Measurements from ENCODE around the gene TNS3. TPM values are rescaled to one million over a fixed set of nuclear protein-coding genes. Genes with fewer than 3 reads are reported as not detected.

Gene TNS3
- total RNA-seq, 1 experiment from 2014 or later, result 9.5 TPM

DNA sequence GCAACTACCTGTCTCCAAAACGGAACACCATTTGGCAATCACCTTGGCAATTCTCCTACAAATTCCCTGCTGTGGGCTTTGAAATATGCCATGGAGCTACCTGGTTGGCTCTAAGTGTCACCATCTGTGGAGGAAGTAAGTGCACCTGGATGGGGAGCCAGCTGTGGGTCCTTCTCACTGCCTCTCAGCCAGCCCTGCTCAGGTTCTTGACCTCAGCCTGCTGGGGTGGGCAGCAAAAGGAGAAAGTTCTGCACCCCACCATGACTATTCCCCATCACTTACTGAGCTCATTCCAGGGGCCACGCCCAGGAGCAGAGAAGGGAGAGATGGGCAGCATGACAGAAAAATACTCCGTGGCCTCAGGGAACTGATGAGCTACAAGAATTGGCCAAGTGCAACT is 158.7 kb downstream of the TNS3 start:
- Histone ChIP-seq H3K27me3 (ENCODE audit: insufficient read depth, low read length) (no peaks in the 10 kb centered on the region), H4K20me1 (ENCODE audit: control insufficient read depth, insufficient read depth, insufficient read length) (no peaks in the 10 kb centered on the region), H2AFZ (ENCODE audit: low read length) (no peak overlapping the region), H4K8ac (replicated peaks; ENCODE audit: insufficient read length, low read depth, low read length) (no peak overlapping the region), H3K79me2 (ENCODE audit: insufficient read depth, low read length) (no peaks in the 10 kb centered on the region), H3T11ph (ENCODE audit: low read length) (no peak overlapping the region), H3K9me3 (ENCODE audit: control insufficient read depth, low read depth, low read length) (no peaks in the 10 kb centered on the region), H2BK20ac (ENCODE audit: low read depth, low read length, poor library complexity, severe bottlenecking) (no peak overlapping the region), H3K4ac (ENCODE audit: low read depth, low read length) (no peak overlapping the region), H3K23me2 (ENCODE audit: insufficient read length, low read depth, low read length, poor library complexity, severe bottlenecking) (no peaks in the 10 kb centered on the region), H2BK12ac (ENCODE audit: insufficient read length, low read depth, low read length) (no peak overlapping the region), H3K27ac (ENCODE audit: insufficient read length, low read depth, low read length) (no peak overlapping the region), H2BK5ac (ENCODE audit: insufficient read length, low read length) (no peak overlapping the region), H2BK120ac (ENCODE audit: low read depth, low read length, poor library complexity, severe bottlenecking) (no peak overlapping the region), H3K4me1 (ENCODE audit: insufficient read depth, low read length) (peaks cover 2% of the 10 kb centered on the region; the same call in 1 of the 2 replicates), H4K91ac (ENCODE audit: insufficient read length, low read depth, low read length) (no peak overlapping the region), H2AK5ac (ENCODE audit: insufficient read length, low read length) (no peak overlapping the region), H3K18ac (ENCODE audit: insufficient read length, low read depth, low read length) (no peak overlapping the region), H3K56ac (ENCODE audit: insufficient read length, low read depth, low read length) (no peak overlapping the region), H3K79me1 (ENCODE audit: insufficient read depth, low read depth, low read length, poor library complexity, severe bottlenecking) (no peaks in the 10 kb centered on the region), H2BK15ac (ENCODE audit: low read depth, low read length) (no peak overlapping the region), H3K4me2 (ENCODE audit: insufficient read depth, insufficient read length, low read length) (no peak overlapping the region), H3K23ac (ENCODE audit: insufficient read length, low read depth, low read length) (no peak overlapping the region), H3K14ac (ENCODE audit: insufficient read depth, low read length) (no peak overlapping the region), H3K9ac (ENCODE audit: extremely low read depth, insufficient read length, low read length) (no peak overlapping the region), H4K5ac (ENCODE audit: insufficient read length, low read depth, low read length) (no peak overlapping the region)
- H3K36me3 Mint-ChIP-seq (ENCODE audit: insufficient read depth in 1 of 3, low read depth in 3 of 3), result peaks cover 5 to 21% (median 14%) of the 10 kb centered on the region in 3 experiments; a peak in 5 of 7 replicates
- TF ChIP-seq, protein P1, sequence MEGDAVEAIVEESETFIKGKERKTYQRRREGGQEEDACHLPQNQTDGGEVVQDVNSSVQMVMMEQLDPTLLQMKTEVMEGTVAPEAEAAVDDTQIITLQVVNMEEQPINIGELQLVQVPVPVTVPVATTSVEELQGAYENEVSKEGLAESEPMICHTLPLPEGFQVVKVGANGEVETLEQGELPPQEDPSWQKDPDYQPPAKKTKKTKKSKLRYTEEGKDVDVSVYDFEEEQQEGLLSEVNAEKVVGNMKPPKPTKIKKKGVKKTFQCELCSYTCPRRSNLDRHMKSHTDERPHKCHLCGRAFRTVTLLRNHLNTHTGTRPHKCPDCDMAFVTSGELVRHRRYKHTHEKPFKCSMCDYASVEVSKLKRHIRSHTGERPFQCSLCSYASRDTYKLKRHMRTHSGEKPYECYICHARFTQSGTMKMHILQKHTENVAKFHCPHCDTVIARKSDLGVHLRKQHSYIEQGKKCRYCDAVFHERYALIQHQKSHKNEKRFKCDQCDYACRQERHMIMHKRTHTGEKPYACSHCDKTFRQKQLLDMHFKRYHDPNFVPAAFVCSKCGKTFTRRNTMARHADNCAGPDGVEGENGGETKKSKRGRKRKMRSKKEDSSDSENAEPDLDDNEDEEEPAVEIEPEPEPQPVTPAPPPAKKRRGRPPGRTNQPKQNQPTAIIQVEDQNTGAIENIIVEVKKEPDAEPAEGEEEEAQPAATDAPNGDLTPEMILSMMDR (conservative IDR thresholded peaks at IDR 0.05), result no peak
- H3K4me3 Mint-ChIP-seq, result no peak overlapping the region
- no peak overlapping the region for H3K27ac Mint-ChIP-seq
- no peak for DNase-seq
- no peaks in the 10 kb centered on the region; the same call in 1 of the 2 replicates for H3K27me3 Mint-ChIP-seq (ENCODE audit: low read depth)
- peaks cover 10 to 11% of the 10 kb centered on the region in 2 experiments for H3K4me1 Mint-ChIP-seq
- no peaks in the 10 kb centered on the region for H3K9me3 Mint-ChIP-seq
- WGBS (ENCODE audit: extremely low coverage, insufficient read length, low lambda C conversion rate), result no CpG with 5 or more reads among the region's 3 CpGs
